ENCODE results near the gene SCYL3. TPM values are rescaled to one million over a fixed set of nuclear protein-coding genes. Genes with fewer than 3 reads are reported as not detected.

SCYL3 gene
- 2.3 and 4.8 TPM in 2 replicates for total RNA-seq

GRCh38 chr1:169893645-169894423, at the start of gene SCYL3:
SCYL3 (minus strand) TSS chr1:169893896; CDS start chr1:169888840, 5,056 bp downstream.

Other genes starting within 250 kb of the SCYL3 start
- 0.16 TPM in 1 of 2 replicates, not detected in the other for gene SELL, start 182.3 kb downstream of the SCYL3 start, total RNA-seq
- not detected in 2 replicates for gene SELE, start 159.8 kb downstream of the SCYL3 start, total RNA-seq
- gene METTL18, start 99.0 kb downstream of the SCYL3 start, total RNA-seq = 1.0 and 2.6 TPM in 2 replicates
- 9.5 and 11.7 TPM in 2 replicates for gene KIFAP3, start 180.8 kb upstream of the SCYL3 start, total RNA-seq

All from mesangial cell (primary cell).